Rectal smooth muscle tissue (tissue), 1 donor: Measurements from ENCODE around the gene CBFB.

Experiments
- H3K27ac ChIP-seq: one replicate; pipeline ENCODE4 v1.7.0; 2013; ENCODE audit warnings: low read depth, low read length, inconsistent platforms
- H3K27me3 ChIP-seq: one replicate; pipeline ENCODE4 v1.7.0; 2013; ENCODE audit warnings: low read length; ENCODE audit not compliant: control insufficient read depth, insufficient read depth
- H3K36me3 ChIP-seq: one replicate; pipeline ENCODE4 v1.7.0; 2013; ENCODE audit warnings: low read length; ENCODE audit not compliant: control insufficient read depth, insufficient read depth
- H3K4me1 ChIP-seq: one replicate; pipeline ENCODE4 v1.7.0; 2013; ENCODE audit warnings: low read length; ENCODE audit not compliant: control insufficient read depth, insufficient read depth
- H3K4me3 ChIP-seq: one replicate; pipeline ENCODE4 v1.7.0; 2013; ENCODE audit warnings: low read length
- H3K9ac ChIP-seq: one replicate; pipeline ENCODE4 v1.7.0; 2013; ENCODE audit warnings: low read length

Gene CBFB

GRCh38 chr16:67141391-67141790 is 112.4 kb downstream of the CBFB start:
- Histone ChIP-seq H3K4me1 (no peaks in the 10 kb centered on the region), H3K36me3 (peaks cover 54% of the 10 kb centered on the region), H3K27me3 (no peaks in the 10 kb centered on the region), H3K9ac (no peak overlapping the region), H3K4me3 (no peak overlapping the region), H3K27ac (no peak overlapping the region)

GRCh38 chr16:67142342-67142741 is 113.4 kb downstream of the CBFB start:
- Histone ChIP-seq H3K9ac (no peak overlapping the region), H3K36me3 (peaks cover 62% of the 10 kb centered on the region), H3K27me3 (no peaks in the 10 kb centered on the region), H3K27ac (no peak overlapping the region), H3K4me3 (no peak overlapping the region), H3K4me1 (no peaks in the 10 kb centered on the region)

DNA sequence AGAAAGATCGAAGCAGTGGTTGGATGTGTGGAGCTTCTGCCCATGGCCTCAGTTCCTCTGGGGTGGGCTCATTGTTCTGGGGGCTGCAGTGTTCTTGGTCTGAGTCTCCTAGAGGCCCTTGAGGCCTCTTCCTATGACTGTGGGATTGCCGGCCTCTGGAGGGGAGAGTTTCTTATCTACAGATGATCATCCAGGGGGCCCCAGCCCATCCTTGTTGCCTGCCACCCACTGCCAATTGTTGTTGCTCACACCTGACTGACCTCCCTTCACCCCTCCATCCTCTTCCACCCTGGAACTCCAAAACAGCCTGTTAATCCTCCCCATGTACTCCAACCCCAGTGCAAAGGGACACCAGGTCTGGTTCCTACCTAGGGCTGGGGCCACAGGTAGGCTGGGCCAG is 116.0 kb downstream of the CBFB start:
- no peaks in the 10 kb centered on the region for H3K4me1 ChIP-seq
- H3K27me3 ChIP-seq, result no peaks in the 10 kb centered on the region
- peaks cover 58% of the 10 kb centered on the region for H3K36me3 ChIP-seq
- no peak overlapping the region for H3K27ac ChIP-seq
- H3K4me3 ChIP-seq, result no peak overlapping the region
- H3K9ac ChIP-seq, result no peak overlapping the region

DNA sequence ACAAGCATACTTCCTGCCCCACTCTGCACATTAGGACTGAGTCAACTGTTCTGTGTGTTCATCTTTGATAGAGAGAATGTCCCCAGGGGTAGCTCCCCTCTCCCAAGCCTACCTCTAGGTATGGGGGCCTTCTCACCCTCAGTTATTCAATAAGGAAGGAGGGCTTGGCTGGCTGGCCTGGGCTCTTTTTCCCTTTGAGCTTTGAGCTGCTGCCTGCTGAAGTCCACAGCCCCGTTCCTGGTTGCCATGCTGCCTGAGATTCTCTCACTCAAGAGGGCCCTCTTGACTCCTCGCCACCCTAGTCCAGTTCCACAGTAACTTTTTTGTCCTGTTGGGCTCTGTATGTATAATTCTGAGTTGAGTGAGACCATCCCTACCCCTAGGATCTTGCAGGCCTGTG is 116.8 kb downstream of the CBFB start:
- Histone ChIP-seq H3K4me1 (no peaks in the 10 kb centered on the region), H3K36me3 (peaks cover 51% of the 10 kb centered on the region), H3K27ac (no peak overlapping the region), H3K27me3 (no peaks in the 10 kb centered on the region), H3K4me3 (no peak overlapping the region), H3K9ac (no peak overlapping the region)

DNA sequence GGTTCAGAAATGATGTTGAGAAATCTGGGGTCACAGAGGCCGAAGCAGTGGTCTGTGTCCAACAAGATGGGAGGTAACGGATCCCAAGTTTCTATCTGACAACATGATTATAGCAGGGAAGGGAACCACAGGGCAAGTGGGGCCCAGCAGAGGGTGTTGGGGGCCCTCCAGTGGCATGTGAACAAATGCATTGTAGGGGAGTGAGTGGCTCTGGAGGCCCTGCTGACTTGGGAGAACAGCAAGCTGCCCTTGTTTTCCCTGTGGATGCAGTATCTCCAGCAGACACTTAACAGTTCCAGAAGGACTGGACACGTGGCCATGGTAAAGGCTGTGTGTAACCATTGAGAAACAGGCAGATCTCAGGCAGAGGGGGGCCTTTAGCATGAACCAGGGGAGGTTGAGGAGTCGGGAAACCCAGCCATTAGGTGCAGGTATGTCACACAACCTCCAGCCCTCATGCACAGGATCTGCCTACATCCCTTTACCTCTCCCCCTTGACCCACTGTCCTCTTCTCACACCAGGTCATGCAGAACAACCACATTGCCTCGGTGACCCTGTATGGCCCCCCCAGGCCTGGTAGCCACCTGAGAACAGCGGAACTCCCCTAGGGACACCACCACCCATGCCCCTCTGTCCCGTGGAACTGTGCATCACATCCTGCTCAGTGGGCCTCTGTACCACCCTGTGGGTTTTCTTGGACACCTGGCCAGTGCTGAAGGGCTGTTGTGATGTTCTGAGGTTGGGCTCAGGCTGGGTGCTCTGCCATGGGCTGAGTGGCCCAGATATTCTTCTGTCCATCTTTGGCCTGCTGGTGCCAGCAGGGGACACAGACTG is 117.8 kb downstream of the CBFB start:
- Histone ChIP-seq H3K4me3 (no peak overlapping the region), H3K27me3 (no peaks in the 10 kb centered on the region), H3K27ac (no peak overlapping the region), H3K36me3 (peaks cover 44% of the 10 kb centered on the region), H3K9ac (no peak overlapping the region), H3K4me1 (no peaks in the 10 kb centered on the region)

DNA sequence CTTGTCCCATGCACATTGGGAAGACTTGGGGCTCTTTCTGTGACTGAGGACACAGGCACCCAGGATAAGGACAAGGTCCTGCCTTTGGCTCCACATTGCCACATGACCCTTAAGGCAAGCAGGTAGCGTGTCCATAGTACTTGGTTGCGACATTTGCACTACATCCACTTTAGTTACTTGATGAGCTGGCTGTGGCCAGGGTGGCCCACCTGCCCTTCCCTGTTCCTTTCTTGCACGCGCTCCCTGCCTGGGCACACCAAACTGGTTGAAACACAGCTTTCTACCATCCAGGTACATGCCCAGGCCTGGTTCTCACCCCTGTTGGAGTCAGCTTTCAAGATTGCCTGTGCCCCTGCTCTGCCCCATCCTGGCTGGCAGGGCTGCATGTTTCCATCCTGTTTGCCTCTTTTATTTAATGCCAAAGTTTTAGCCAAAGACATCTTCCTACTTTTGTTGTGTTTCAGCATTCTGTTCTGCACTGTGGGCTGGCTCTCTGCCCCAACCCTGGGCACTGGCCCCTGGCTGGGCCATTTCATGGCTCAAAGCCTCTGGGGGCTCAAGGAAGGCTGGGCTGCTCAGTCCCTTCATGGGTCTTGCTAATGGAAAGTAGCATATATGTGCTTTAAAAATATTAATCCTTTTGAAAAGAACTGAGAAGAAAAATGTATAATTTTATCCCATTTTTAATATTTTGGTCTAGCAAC is 118.6 kb downstream of the CBFB start:
- no peak overlapping the region for H3K27ac ChIP-seq
- peaks cover 35% of the 10 kb centered on the region for H3K36me3 ChIP-seq
- H3K27me3 ChIP-seq, result no peaks in the 10 kb centered on the region
- H3K4me1 ChIP-seq, result no peaks in the 10 kb centered on the region
- H3K9ac ChIP-seq, result no peak overlapping the region
- no peak overlapping the region for H3K4me3 ChIP-seq

DNA sequence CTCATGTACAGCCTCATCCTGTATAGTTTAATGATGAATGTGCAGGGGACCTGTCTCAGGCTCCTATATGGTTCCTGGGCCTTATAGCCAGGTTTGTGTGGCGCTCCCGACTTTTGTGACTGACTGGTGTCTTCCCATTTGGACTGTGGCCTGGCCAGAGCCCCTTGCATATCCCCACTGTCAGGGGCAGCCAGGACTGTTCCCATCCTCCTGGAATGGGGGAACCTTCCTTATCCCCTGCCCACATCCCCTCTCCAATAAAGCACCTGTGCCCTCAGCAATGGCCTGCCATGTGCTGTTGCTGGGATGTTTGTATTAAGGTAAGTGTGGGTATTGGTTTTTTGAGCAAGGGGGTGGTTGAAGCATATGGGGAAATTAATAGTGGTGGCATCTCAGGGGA is 119.3 kb downstream of the CBFB start:
- no peak overlapping the region for H3K27ac ChIP-seq
- no peaks in the 10 kb centered on the region for H3K27me3 ChIP-seq
- H3K4me3 ChIP-seq, result no peak overlapping the region
- H3K4me1 ChIP-seq, result no peaks in the 10 kb centered on the region
- peaks cover 31% of the 10 kb centered on the region for H3K36me3 ChIP-seq
- no peak overlapping the region for H3K9ac ChIP-seq

- Histone ChIP-seq H3K4me3 (no peak overlapping the region), H3K27ac (no peak overlapping the region), H3K36me3 (peaks cover 29% of the 10 kb centered on the region), H3K9ac (no peak overlapping the region), H3K27me3 (no peaks in the 10 kb centered on the region), H3K4me1 (no peaks in the 10 kb centered on the region)
These were observed 119.8 kb downstream of the CBFB start for GRCh38 chr16:67148656-67149275.

DNA sequence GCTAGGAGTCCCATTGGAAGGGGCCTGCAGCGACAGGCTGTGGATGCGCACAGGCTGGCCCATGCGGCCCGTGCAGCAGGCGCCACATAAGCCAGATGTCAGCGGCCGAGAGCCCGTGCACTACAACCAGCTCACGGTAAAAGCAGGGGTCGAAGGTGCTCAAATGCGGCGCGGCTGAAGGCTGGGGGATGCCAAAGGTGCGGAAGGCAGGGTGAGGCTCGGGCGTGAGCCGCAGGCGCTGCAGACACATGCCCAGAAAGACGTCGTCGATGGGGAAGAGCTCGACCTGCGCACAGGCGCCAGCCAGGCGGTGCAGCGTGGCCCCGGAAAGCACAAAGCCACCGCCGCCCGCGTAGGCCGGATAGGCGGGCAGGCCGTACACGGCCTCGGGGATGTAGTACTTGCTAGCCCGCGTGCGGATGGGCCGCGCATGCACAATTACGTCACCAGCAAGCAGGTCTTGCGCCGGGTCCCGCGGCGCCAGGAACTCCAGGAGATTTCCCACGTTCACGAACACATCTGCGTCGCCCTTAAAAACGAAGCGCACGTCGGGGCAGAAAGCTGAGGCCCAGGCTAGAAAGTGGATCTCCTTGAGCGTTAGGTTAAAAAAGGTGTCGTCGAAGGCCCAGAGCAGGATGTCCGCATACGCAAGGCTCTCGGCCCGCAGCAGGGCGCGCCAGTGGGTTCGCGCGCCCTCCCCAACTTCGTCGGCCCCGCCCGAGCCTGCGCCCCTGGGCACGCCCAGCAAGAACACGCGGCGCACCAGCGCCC is 120.5 kb downstream of the CBFB start:
- no peak overlapping the region for H3K4me3 ChIP-seq
- H3K27me3 ChIP-seq, result no peaks in the 10 kb centered on the region
- no peak overlapping the region for H3K9ac ChIP-seq
- no peaks in the 10 kb centered on the region for H3K4me1 ChIP-seq
- H3K27ac ChIP-seq, result no peak overlapping the region
- H3K36me3 ChIP-seq, result peaks cover 25% of the 10 kb centered on the region

GRCh38 chr16:67150047-67150832 is 121.3 kb downstream of the CBFB start:
- Histone ChIP-seq H3K9ac (no peak overlapping the region), H3K27me3 (no peaks in the 10 kb centered on the region), H3K4me3 (peak overlapping the region; percentile 69), H3K36me3 (peaks cover 19% of the 10 kb centered on the region), H3K4me1 (no peaks in the 10 kb centered on the region), H3K27ac (peak overlapping the region; percentile 70)
